ENCODE data around the gene FAM186B.

FAM186B gene

DNA sequence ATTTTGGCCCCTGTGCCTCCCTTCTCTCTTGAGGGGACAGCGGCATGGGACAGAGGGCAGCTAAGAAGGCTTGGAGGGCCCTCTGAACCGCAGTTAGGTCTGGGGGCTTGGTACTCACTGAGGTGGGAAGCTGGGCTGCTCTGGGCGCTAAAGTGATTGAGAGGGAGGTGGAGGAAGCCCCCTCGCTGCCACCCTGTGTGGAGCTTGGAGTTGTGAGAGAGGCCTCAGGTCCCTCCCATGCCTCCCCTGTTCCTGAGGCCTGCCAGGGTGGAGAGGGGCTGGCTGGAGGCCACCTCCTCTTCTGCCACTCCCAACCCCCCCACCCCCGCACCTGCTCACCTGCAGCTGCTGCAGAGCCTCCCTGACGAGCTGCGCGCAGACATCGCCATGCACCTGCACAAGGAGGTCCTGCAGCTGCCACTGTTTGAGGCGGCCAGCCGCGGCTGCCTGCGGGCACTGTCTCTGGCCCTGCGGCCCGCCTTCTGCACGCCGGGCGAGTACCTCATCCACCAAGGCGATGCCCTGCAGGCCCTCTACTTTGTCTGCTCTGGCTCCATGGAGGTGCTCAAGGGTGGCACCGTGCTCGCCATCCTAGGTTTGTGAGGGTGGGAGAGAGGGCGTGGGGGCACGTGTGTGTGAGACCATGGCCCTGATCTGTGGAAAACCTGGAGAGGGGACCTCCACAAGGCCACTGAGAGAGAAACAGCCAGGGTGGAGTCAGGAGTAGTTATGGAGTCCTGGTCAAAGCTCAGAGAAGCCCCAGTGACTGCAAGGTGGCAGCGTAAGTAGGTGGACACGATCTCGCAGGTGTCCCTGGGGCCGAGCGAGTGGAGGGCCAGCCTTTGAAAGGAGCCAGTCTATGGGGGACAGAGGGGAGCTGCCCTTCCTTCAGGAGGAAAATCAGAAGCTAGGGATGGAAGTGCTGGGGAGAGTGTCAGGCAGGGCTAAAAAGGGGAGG lies 55.4 kb downstream of the FAM186B start:
- DNase-seq: no peak

DNA sequence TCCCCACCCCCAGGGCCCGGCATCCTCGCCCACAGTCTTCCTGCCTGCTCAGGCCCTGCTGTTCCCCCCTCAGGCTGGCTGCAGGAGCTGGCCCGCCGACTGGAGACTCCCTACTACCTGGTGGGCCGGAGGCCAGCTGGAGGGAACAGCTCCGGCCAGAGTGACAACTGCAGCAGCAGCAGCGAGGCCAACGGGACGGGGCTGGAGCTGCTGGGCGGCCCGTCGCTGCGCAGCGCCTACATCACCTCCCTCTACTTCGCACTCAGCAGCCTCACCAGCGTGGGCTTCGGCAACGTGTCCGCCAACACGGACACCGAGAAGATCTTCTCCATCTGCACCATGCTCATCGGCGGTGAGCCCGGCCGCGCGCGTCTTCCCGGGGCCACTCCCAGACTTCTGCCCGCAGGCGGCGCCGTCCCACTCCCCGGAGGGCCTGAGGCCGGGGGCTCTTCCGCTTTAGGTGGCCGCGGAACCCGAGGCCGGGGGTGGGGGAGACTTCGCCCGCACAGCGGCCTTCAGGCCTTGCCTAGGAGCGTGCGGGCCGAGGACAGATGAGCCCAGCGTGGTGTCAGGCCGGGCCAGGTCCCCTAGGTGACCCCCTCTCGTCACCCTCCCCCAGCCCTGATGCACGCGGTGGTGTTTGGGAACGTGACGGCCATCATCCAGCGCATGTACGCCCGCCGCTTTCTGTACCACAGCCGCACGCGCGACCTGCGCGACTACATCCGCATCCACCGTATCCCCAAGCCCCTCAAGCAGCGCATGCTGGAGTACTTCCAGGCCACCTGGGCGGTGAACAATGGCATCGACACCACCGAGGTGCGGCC lies 56.4 kb downstream of the FAM186B start:
- peak; percentile 29 for DNase-seq

- no peak for DNase-seq
Measured at GRCh38 chr12:49548481-49548821, 57.0 kb downstream of the FAM186B start.

- no peak for DNase-seq
Measured at GRCh38 chr12:49547090-49547690, 58.2 kb downstream of the FAM186B start.

DNA sequence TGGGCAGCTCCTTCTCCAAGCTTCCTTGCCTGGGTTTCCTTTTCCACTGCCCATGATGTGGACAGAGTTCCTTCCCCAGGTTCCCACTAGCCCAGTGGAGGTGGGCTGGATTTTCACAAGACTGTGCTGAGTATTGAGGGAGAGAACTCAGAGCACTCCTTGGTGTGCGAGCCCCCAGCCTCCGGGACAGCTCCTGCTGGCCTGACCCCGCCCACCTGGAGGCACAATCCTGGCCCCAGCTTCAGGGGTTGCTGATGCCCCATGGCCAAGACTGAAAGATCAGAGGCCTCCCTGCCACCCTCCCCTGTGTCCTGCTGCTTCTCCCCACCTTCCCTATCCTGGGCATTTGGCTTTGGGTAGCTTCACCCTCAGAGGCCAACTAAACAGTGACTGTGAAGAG lies 59.0 kb downstream of the FAM186B start:
- DNase-seq: no peak

- no peak for DNase-seq
Measured at GRCh38 chr12:49545815-49546214, 59.6 kb downstream of the FAM186B start.

- no peak for DNase-seq
Measured at GRCh38 chr12:49543914-49544815, 61.3 kb downstream of the FAM186B start.

DNA sequence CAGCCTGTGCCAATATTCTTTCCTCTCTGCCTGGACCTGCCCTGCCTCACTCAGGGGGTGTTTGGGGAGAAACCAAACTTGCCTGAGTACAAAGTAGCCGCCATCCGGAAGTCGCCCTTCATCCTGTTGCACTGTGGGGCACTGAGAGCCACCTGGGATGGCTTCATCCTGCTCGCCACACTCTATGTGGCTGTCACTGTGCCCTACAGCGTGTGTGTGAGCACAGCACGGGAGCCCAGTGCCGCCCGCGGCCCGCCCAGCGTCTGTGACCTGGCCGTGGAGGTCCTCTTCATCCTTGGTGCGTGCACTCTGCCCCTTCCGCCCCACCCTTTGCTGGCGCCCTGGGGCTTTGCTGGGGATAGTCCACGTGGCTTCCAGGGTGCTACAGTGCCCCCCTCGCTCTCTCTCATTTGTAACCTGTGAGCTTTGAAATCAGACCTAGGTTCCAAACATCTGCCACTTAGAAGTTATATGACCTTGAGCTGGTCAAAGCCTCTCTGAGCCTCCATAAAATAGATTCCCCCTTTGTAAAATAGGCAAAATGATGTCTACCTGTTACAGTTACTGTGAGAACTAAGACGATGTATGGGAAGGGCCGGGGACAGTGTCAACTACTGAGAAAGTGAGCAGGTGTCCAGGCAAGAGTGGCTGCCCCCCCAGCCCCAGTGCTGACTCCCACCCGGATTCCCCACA lies 62.1 kb downstream of the FAM186B start:
- DNase-seq: no peak

DNA sequence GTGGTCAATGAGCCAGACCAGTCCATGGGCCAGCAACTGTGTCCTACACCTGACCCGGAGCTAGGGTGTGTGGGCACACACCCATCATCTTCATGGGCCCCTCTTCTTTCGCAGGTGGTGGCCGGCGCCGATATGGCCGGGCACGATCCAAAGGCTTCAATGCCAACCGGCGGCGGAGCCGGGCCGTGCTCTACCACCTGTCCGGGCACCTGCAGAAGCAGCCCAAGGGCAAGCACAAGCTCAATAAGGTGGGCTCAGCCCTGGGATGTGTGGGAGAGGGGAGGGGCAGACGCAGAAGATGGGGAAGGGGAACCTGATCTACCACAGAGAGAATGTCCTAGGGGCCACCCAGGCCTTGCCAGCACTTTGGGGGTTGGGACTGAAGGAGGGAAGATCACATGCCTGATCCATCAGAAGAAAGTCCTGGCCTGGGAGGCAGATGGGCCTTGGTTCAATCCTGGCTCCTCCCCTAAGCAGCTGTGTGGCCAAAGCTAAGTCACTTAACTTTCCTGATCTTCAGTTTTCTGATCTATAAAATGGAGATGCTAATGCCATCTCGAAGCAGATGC lies 62.8 kb downstream of the FAM186B start:
- no peak for DNase-seq

DNA sequence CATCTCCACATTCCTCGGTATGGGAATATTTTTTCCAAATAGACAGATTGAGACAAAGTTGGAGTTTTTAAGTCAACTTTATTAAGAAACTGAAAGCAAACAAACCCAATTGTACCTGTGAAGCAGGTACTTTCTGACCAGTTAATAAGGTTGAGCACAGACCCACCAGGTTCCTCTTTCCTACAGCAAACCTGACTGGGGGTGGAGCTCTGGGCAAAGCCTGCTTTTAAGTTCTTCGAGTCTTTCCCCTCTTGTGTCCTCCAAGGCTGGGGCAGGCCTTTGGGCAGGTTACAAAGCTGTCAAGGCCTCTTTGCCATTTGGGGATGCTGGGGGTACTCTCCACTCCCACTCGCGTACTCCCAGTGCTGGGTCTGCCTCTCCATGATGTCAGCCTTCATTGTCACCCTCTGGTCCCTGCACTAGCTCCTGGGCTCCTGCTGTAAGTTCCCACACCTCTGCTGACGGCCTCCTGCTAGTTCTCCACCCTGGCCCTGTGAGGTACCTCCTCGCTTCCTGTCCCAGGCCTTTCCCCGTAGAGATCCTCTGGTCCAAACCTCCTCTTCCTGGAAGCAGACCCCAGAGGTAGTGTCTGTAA lies 63.4 kb downstream of the FAM186B start:
- DNase-seq: no peak

GRCh38 chr12:49541140-49541861 lies 64.1 kb downstream of the FAM186B start:
- no peak for DNase-seq

DNA sequence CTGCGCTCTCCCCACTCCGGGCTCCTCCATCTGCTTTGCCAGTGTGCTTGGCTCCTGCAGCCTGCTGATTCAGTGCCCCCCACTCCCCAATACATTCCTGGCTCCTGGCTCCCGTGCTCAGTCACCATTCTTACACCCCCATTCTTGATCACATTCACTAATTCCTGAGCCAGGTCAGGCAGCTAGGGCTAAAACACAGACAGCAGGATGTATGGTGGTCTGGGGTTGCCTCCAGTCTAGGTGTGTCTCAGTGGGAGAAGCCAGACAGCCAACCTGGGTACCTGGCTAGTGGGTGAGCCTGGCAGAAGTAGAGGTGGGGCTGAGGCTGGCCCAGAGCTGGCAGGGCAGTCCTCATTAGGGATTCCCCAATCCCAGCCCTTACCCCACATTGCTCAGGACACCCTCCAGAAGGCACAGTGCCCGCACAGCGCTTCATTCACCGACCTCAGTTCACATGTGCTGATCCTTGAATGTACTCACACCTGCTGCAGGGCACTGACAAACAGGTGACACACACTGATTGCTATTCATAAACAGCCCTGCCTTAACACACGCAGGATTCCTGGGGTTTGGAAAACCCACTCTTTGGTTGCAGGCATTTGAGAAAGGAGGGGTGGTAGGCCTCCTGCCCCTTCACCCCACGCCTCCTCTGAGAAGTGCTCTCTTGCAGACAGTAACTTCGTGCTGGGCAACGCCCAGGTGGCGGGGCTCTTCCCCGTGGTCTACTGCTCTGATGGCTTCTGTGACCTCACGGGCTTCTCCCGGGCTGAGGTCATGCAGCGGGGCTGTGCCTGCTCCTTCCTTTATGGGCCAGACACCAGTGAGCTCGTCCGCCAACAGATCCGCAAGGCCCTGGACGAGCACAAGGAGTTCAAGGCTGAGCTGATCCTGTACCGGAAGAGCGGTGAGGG lies 65.0 kb downstream of the FAM186B start:
- no peak for DNase-seq

GRCh38 chr12:49539406-49540228 lies 65.8 kb downstream of the FAM186B start:
- no peak for DNase-seq

GRCh38 chr12:49538510-49539403 lies 66.7 kb downstream of the FAM186B start, which contains the start of gene KCNH3:
Gene KCNH3 (plus strand): TSS chr12:49539030. CDS start chr12:49539417, 387 bp downstream.
- peak; percentile 93 for DNase-seq

DNA sequence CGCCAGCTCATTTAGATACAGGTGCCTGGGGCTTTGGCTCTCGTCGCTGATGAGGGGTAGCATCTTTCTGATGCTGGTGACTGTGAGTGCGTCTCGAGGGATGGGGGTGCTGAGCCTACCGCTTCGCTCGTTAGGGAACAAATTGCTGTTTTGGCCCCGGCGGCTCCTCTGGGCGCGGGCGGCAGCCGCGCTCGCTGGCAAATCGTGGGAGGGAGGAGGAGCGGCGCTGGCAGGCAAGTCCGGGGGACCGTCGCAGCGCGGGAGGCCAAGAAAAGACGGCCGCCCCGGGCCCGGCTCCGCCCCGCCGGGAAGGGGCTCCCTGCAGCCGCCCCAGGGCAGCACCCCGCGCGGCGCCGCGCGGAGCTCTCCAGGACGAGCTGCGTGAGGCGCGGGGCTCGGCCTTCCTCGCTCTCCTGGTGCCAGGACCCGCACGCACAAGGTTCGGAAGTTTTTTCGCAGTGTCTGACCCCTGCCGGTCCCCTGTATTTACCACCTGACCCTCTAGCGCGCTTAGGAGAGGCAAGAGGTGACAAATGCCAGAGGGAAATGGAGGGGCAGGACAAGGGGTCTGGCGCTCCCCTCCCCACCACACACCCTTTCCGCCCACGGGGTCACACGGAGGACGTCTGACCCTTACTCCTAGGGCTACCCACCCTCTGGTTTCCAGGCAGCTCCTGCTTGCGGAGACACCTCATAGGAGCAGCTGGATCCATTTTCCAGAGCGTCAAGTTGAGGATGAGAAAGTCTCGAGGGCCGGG lies 67.5 kb downstream of the FAM186B start:
- DNase-seq: peak; percentile 24
